Endothelial cell of umbilical vein (primary cell): ENCODE results near the gene TMEM145. TPM values are rescaled to one million over a fixed set of nuclear protein-coding genes. Genes with fewer than 3 reads are reported as not detected.

Experiments used
- BruUV-seq: library from RNA; stranded (reverse); fragments of 400-500 nt; replicated peaks from 2 replicates; lab custom pipeline; 2021; lab: Mats Ljungman, UMichigan
- CTCF ChIA-PET: fragments of 300-600, 350-600 bp; sonication (Branson Sonifier 250); formaldehyde crosslinking; loops from one replicate; lab custom pipeline; 2021; ENCODE audit warnings: antibody characterized with exemption, inconsistent platforms; lab: Charles Lee
- POLR2A ChIA-PET: fragments of 300-600, 350-600 bp; sonication (Branson Sonifier 250); formaldehyde crosslinking; loops from one replicate; lab custom pipeline; 2021; ENCODE audit warnings: antibody characterized with exemption, inconsistent platforms; lab: Charles Lee
- DNase-seq: peaks from one replicate; pipeline ENCODE4 v3.0.0-alpha.2; 2011; ENCODE audit warnings: low read depth, low spot score
- FAIRE-seq: peaks from 2 replicates; lab custom pipeline; 2011; peaks lifted over from hg19 to GRCh38; lab: Jason Lieb, UNC
- H2AFZ ChIP-seq: 2 replicates; pipeline ENCODE4 v1.6.0; 2012; ENCODE audit warnings: low read depth, low read length, control low read depth, inconsistent platforms
- H3K27ac ChIP-seq: 2 replicates; pipeline ENCODE4 v1.5.1; 2011; ENCODE audit warnings: low read depth, mild to moderate bottlenecking, control low read depth, low read length, moderate library complexity; ENCODE audit not compliant: insufficient read depth
- H3K27me3 ChIP-seq, 2 experiments: 2 replicates each; pipeline versions ENCODE4 v1.6.0 to v1.6.1; 2011; ENCODE audit warnings: low read length in 2 of 2, mixed read lengths in 1 of 2; ENCODE audit not compliant: control insufficient read depth in 2 of 2, insufficient read depth in 2 of 2
- H3K36me3 ChIP-seq, 2 experiments: 2 replicates in 1 of 2; 3 replicates in 1 of 2; pipeline ENCODE4 v1.5.1; 2011; ENCODE audit warnings: low read length in 2 of 2, mild to moderate bottlenecking in 1 of 2, moderate library complexity in 1 of 2; ENCODE audit not compliant: control insufficient read depth in 2 of 2, insufficient read depth in 2 of 2; ENCODE audit errors: extremely low read depth in 1 of 2
- H3K4me1 ChIP-seq: 3 replicates; pipeline ENCODE4 v1.5.1; 2011; ENCODE audit warnings: mild to moderate bottlenecking, low read length; ENCODE audit not compliant: control insufficient read depth, insufficient read depth; ENCODE audit errors: extremely low read depth
- H3K4me2 ChIP-seq: 2 replicates; pipeline ENCODE4 v1.6.1; 2011; ENCODE audit warnings: low read length, control low read depth, mixed read lengths; ENCODE audit not compliant: insufficient read depth
- H3K4me3 ChIP-seq, 3 experiments: fragments of 200-600 bp in 1 of 3; sonication (generic), shearing (Covaris generic) in 1 of 3; replicated peaks in 1 of 3; 2 replicates each; pipeline ENCODE4 v1.5.1; 2011 to 2016; ENCODE audit warnings: control low read depth in 3 of 3, low read length in 3 of 3, mild to moderate bottlenecking in 2 of 3, inconsistent platforms in 1 of 3, low read depth in 1 of 3, moderate library complexity in 1 of 3; ENCODE audit not compliant: insufficient read depth in 1 of 3
- H3K79me2 ChIP-seq: 2 replicates; pipeline ENCODE4 v1.6.0; 2012; ENCODE audit warnings: low read length, inconsistent platforms; ENCODE audit not compliant: control insufficient read depth, insufficient read depth
- H3K9ac ChIP-seq: replicated peaks from 2 replicates; pipeline ENCODE3; 2011; ENCODE audit warnings: low read length, control low read depth; ENCODE audit not compliant: insufficient read depth; ENCODE audit errors: extremely low read depth
- H3K9me1 ChIP-seq: replicated peaks from 3 replicates; pipeline ENCODE4 v1.6.0; 2011; ENCODE audit warnings: mild to moderate bottlenecking, low read length; ENCODE audit not compliant: control insufficient read depth, insufficient read depth; ENCODE audit errors: extremely low read depth
- H3K9me3 ChIP-seq: replicated peaks from 2 replicates; pipeline ENCODE4 v1.5.1; 2012; ENCODE audit warnings: low read length, inconsistent platforms; ENCODE audit not compliant: control insufficient read depth, insufficient read depth
- H4K20me1 ChIP-seq: replicated peaks from 2 replicates; pipeline ENCODE3; 2011; ENCODE audit warnings: mild to moderate bottlenecking, low read length; ENCODE audit not compliant: control insufficient read depth, insufficient read depth; ENCODE audit errors: extremely low read depth
- EZH2 ChIP-seq: IDR thresholded peaks from 2 replicates; pipeline ENCODE4 v1.6.1; 2012; ENCODE audit warnings: borderline replicate concordance, low read depth, mild to moderate bottlenecking, moderate library complexity, low read length, inconsistent platforms; ENCODE audit not compliant: severe bottlenecking
- FOS ChIP-seq: IDR thresholded peaks from 2 replicates; pipeline ENCODE4 v1.6.1; 2011; ENCODE audit warnings: mild to moderate bottlenecking, low read length, moderate library complexity, borderline replicate concordance; ENCODE audit not compliant: insufficient read depth
- GATA2 ChIP-seq: IDR thresholded peaks from 2 replicates; pipeline ENCODE4 v1.7.0; 2011; ENCODE audit warnings: low read depth, mild to moderate bottlenecking, moderate library complexity, mixed read lengths, low read length; ENCODE audit not compliant: insufficient read length, insufficient read depth
- JUN ChIP-seq: IDR thresholded peaks from 2 replicates; pipeline ENCODE4 v1.6.1; 2011; ENCODE audit warnings: borderline replicate concordance, low read depth; ENCODE audit not compliant: insufficient read length, insufficient read depth
- MYC ChIP-seq: IDR thresholded peaks from one replicate; pipeline ENCODE4 v1.6.1; 2011; ENCODE audit warnings: mild to moderate bottlenecking, low read depth, low read length
- POLR2A ChIP-seq: IDR thresholded peaks from 2 replicates; pipeline ENCODE4 v1.6.1; 2012; ENCODE audit warnings: low read depth, mild to moderate bottlenecking, control low read depth, low read length
- dilution Hi-C: fragments of 300-500 bp; cut with MboI; formaldehyde crosslinking; loops from one replicate; pipeline ENCODE4 v1.15.0; 2019; ENCODE audit warnings: low sequenced_read_pairs; ENCODE audit not compliant: extremely low pct_ligation_motif_present
- intact Hi-C: fragments of 100-400 bp; cut with micrococcal nuclease; formaldehyde crosslinking; loops from one replicate; pipeline ENCODE4 v1.10.0; 2022
- polyA plus RNA-seq, 4 experiments: library from polyadenylated mRNA; depleted of rRNA in 3 of 4; stranded (reverse) in 3 of 4; unstranded in 1 of 4; fragments of >200 nt; gene quantifications; 2 replicates each; pipeline versions ENCODE4 v1.2.1 to v1.2.3, GENCODE V29; 2011 to 2012; ENCODE audit warnings: missing spikeins in 1 of 4
- total RNA-seq: library from RNA; stranded (reverse); gene quantifications from 2 replicates; pipeline ENCODE4 v1.2.3, GENCODE V29; 2021
- TF ChIP-seq, protein P1 (sequence below): IDR thresholded peaks from 2 replicates; pipeline ENCODE4 v1.6.1; 2011; ENCODE audit not compliant: insufficient read depth, insufficient read length
- TF ChIP-seq, protein P2 (sequence below), 2 donors: IDR thresholded peaks; 1 replicate in 1 of 2; 2 replicates in 1 of 2; pipeline ENCODE4 v1.5.1; 2011; ENCODE audit warnings: low read length in 2 of 2, mild to moderate bottlenecking in 2 of 2, moderate library complexity in 2 of 2, control low read depth in 1 of 2, inconsistent platforms in 1 of 2, low read depth in 1 of 2; ENCODE audit not compliant: insufficient read depth in 1 of 2; ENCODE audit errors: extremely low read depth in 1 of 2

Gene TMEM145
- total and polyA plus RNA-seq, 2 donors (not counting 3 experiments of a cell fraction or from before 2014, with no cell fraction given), result not detected

DNA sequence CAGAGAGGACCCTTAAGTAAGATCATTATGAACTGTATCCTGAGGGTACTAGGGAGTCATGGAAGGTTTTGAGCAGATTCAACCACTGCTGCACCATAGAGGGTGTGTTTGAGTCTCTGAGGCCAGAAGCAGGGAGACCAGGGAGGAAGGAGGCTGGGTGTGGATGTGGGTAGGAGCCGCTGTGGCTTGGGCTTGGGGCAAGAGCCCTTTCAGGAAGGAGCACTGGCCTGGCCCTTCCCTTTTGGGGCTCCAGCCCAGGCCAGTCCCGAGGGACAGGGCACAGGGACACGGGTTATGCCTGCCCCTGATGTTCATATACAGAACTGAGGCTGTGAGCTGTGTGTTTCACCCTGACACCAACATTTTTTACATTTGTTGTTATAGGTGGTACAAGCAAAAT, 36.8 kb upstream of the TMEM145 start:
- no peak overlapping the region for H3K9ac ChIP-seq
- H3K4me1 ChIP-seq, result peaks cover 33% of the 10 kb centered on the region
- no peaks in the 10 kb centered on the region for H4K20me1 ChIP-seq
- no peak overlapping the region for H3K4me2 ChIP-seq
- dilution Hi-C loops, result no loop called here
- no peak overlapping the region for H3K4me3 ChIP-seq
- H3K79me2 ChIP-seq, result peaks cover 33% of the 10 kb centered on the region
- H3K36me3 ChIP-seq, result peaks cover 12 to 28% of the 10 kb centered on the region in 2 experiments
- no peak overlapping the region for H2AFZ ChIP-seq
- CTCF ChIA-PET, result interaction anchor here (7.4 kb wide), 1 partner anchor 29 kb away, joined by 365 read pairs; the partner anchor contains the start of gene GSK3A
- DNase-seq (no peak), FAIRE-seq (no peak)
- POLR2A ChIA-PET, result no interaction called here
- no peaks in the 10 kb centered on the region for H3K9me3 ChIP-seq
- no peaks in the 10 kb centered on the region for H3K27me3 ChIP-seq
- no peaks in the 10 kb centered on the region for H3K9me1 ChIP-seq
- no peak overlapping the region for H3K27ac ChIP-seq
- TF ChIP-seq, protein P1, sequence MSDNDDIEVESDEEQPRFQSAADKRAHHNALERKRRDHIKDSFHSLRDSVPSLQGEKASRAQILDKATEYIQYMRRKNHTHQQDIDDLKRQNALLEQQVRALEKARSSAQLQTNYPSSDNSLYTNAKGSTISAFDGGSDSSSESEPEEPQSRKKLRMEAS, result no peak
- TF ChIP-seq JUN (no peak), MYC (no peak), FOS (no peak), GATA2 (no peak), EZH2 (no peak), POLR2A (no peak)
- TF ChIP-seq, protein P2, sequence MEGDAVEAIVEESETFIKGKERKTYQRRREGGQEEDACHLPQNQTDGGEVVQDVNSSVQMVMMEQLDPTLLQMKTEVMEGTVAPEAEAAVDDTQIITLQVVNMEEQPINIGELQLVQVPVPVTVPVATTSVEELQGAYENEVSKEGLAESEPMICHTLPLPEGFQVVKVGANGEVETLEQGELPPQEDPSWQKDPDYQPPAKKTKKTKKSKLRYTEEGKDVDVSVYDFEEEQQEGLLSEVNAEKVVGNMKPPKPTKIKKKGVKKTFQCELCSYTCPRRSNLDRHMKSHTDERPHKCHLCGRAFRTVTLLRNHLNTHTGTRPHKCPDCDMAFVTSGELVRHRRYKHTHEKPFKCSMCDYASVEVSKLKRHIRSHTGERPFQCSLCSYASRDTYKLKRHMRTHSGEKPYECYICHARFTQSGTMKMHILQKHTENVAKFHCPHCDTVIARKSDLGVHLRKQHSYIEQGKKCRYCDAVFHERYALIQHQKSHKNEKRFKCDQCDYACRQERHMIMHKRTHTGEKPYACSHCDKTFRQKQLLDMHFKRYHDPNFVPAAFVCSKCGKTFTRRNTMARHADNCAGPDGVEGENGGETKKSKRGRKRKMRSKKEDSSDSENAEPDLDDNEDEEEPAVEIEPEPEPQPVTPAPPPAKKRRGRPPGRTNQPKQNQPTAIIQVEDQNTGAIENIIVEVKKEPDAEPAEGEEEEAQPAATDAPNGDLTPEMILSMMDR (IDR thresholded peaks at IDR 0.05; ENCODE audit: extremely low read depth in 1 of 2, insufficient read depth in 1 of 2, low read depth in 1 of 2, low read length in 2 of 2), result no peak
- intact Hi-C loops, result no loop called here
- BruUV-seq, result no TSS peak
